GM12878 (cell line): ENCODE measurements around the gene CIAO2B. TPM values are rescaled to one million over a fixed set of nuclear protein-coding genes. Genes with fewer than 3 reads are reported as not detected.

Experiments used
- ATAC-seq: fragments of 200-7000 bp; cut with Tn5 transposase; 3 replicates; pipeline ENCODE4 v1.9.1; 2020; ENCODE audit warnings: mild to moderate bottlenecking, moderate library complexity
- BruUV-seq: library from RNA; stranded (reverse); fragments of 400-500 nt; replicated peaks from 2 replicates; lab custom pipeline; 2021; lab: Mats Ljungman, UMichigan
- CTCF ChIA-PET: fragments of 300-600 bp; sonication (Branson Sonifier 250); formaldehyde crosslinking; extraction: SDS; loops from one replicate; lab custom pipeline; 2021; ENCODE audit warnings: inconsistent platforms; lab: Yijun Ruan, JAX
- POLR2A ChIA-PET: fragments of 350-600 bp; formaldehyde crosslinking; extraction: SDS; loops from one replicate; lab custom pipeline; 2021; ENCODE audit warnings: inconsistent platforms; lab: Charles Lee
- RAD21 ChIA-PET: fragments of 300-600 bp; sonication (Branson Sonifier 250); formaldehyde crosslinking; loops from one replicate; lab custom pipeline; 2023; ENCODE audit warnings: antibody characterized with exemption; ENCODE audit not compliant: unreplicated experiment; lab: Charles Lee
- SMC1A ChIA-PET: fragments of 300-600 bp; sonication (Branson Sonifier 250); formaldehyde crosslinking; loops from one replicate; lab custom pipeline; 2023; ENCODE audit not compliant: unreplicated experiment, uncharacterized antibody; lab: Charles Lee
- DNase-seq: peaks from one replicate; pipeline ENCODE4 v3.0.0-alpha.2; 2011; ENCODE audit warnings: low read depth, low spot score
- FAIRE-seq: peaks from 3 replicates; lab custom pipeline; 2011; peaks lifted over from hg19 to GRCh38; lab: Jason Lieb, UNC
- H2AFZ ChIP-seq: 2 replicates; pipeline ENCODE4 v1.6.0; 2011; ENCODE audit warnings: low read depth, low read length, control low read depth; ENCODE audit not compliant: control insufficient read depth
- H3K27ac ChIP-seq: 2 replicates; pipeline ENCODE4 v1.5.1; 2011; ENCODE audit warnings: control low read depth; ENCODE audit not compliant: control insufficient read depth, insufficient read depth
- H3K27me3 ChIP-seq, 2 experiments: replicated peaks in 1 of 2; 2 replicates each; pipeline versions ENCODE4 v1.6.0 to v1.6.1; 2011; ENCODE audit warnings: low read length in 1 of 2; ENCODE audit not compliant: control insufficient read depth in 2 of 2, insufficient read depth in 2 of 2
- H3K36me3 ChIP-seq, 2 experiments: 2 replicates each; pipeline ENCODE4 v1.5.1; 2011; ENCODE audit warnings: low read length in 1 of 2; ENCODE audit not compliant: control insufficient read depth in 2 of 2, insufficient read depth in 2 of 2
- H3K4me1 ChIP-seq: 2 replicates; pipeline ENCODE4 v1.6.1; 2011; ENCODE audit warnings: mild to moderate bottlenecking, low read length, moderate library complexity, mixed read lengths; ENCODE audit not compliant: control insufficient read depth, insufficient read depth
- H3K4me2 ChIP-seq: 2 replicates; pipeline ENCODE4 v1.6.0; 2011; ENCODE audit warnings: control low read depth; ENCODE audit not compliant: control insufficient read depth, insufficient read depth
- H3K4me3 ChIP-seq: fragments of 200-600 bp; sonication (generic); 2 replicates; pipeline ENCODE4 v1.5.1; 2016
- H3K79me2 ChIP-seq: 2 replicates; pipeline ENCODE4 v1.6.0; 2011; ENCODE audit warnings: low read length; ENCODE audit not compliant: control insufficient read depth, insufficient read depth
- H3K9ac ChIP-seq: 2 replicates; pipeline ENCODE4 v1.8.0; 2011; ENCODE audit warnings: low read length, control low read depth, mixed read lengths; ENCODE audit not compliant: control insufficient read depth, insufficient read depth
- H3K9me3 ChIP-seq: replicated peaks from 3 replicates; pipeline ENCODE4 v1.5.1; 2011; ENCODE audit warnings: mild to moderate bottlenecking, low read length; ENCODE audit not compliant: control insufficient read depth, insufficient read depth
- H4K20me1 ChIP-seq: 2 replicates; pipeline ENCODE4 v1.6.0; 2011; ENCODE audit not compliant: control insufficient read depth, insufficient read depth
- CREM ChIP-seq: IDR thresholded peaks from 2 replicates; pipeline ENCODE4 v1.6.1; 2014; ENCODE audit warnings: antibody characterized with exemption, low read depth
- HDAC6 ChIP-seq: fragments of 200-600 bp; sonication (generic); IDR thresholded peaks from one replicate; pipeline ENCODE4 v1.8.0; 2017; ENCODE audit warnings: antibody characterized with exemption; ENCODE audit not compliant: unreplicated experiment
- IKZF1 ChIP-seq: fragments of 450-650 bp; conservative IDR thresholded peaks from 2 replicates; pipeline ENCODE4 v1.6.1; 2017; ENCODE audit warnings: antibody characterized with exemption, mild to moderate bottlenecking
- MYB ChIP-seq: fragments of 150-350 bp; IDR thresholded peaks from 2 replicates; pipeline ENCODE4 v1.6.1; 2014; ENCODE audit warnings: mild to moderate bottlenecking, low read depth, low read length, borderline replicate concordance
- POLR2AphosphoS2 ChIP-seq: IDR thresholded peaks from 2 replicates; pipeline ENCODE4 v1.6.1; 2011; ENCODE audit warnings: low read depth, mild to moderate bottlenecking, low read length, improper control_type of control experiment, moderate library complexity
- POU2F2 ChIP-seq: IDR thresholded peaks from 3 replicates; pipeline ENCODE4 v1.6.1; 2011; ENCODE audit warnings: low read depth, mild to moderate bottlenecking, low read length, borderline replicate concordance
- SREBF1 ChIP-seq: IDR thresholded peaks from 2 replicates; pipeline ENCODE4 v1.6.1; 2012; ENCODE audit warnings: mild to moderate bottlenecking, low read length
- TCF12 ChIP-seq: IDR thresholded peaks from 2 replicates; pipeline ENCODE4 v1.6.1; 2011; ENCODE audit warnings: low read depth, mild to moderate bottlenecking, low read length
- YBX1 ChIP-seq: fragments of 450-650 bp; IDR thresholded peaks from 2 replicates; pipeline ENCODE4 v1.6.1; 2016; ENCODE audit warnings: antibody characterized with exemption
- ZNF274 ChIP-seq: IDR thresholded peaks from one replicate; pipeline ENCODE4 v1.8.0; 2011; ENCODE audit not compliant: insufficient read length, insufficient read depth
- WGBS: methylation state at CpG from one replicate; pipeline ENCODE4 v1.1.6; 2016; ENCODE audit warnings: low lambda C conversion rate; ENCODE audit not compliant: insufficient replicate concordance, insufficient coverage; ENCODE audit errors: missing lambda C conversion rate; 5-methylcytosine and 5-hydroxymethylcytosine counted together
- in situ Hi-C: fragments of 300-500 bp; cut with MboI; formaldehyde crosslinking; loops from 9 replicates; pipeline ENCODE4 v1.14.3; 2018; ENCODE audit warnings: mixed read lengths
- intact Hi-C: fragments of 100-400 bp; cut with micrococcal nuclease; formaldehyde crosslinking; loops from one replicate; pipeline ENCODE4 v1.14.2; 2022; ENCODE audit not compliant: unreplicated experiment
- polyA plus RNA-seq, 11 experiments: library from polyadenylated mRNA; depleted of rRNA in 4 of 11; unstranded in 6 of 11; stranded (reverse) in 5 of 11; fragments of >200 nt; fragmentation: Nextera tagmentation in 4 of 11; fragmentation: Illumina TruSeq in 1 of 11; extraction: Ambion mirVana in 4 of 11; extraction: Trizol in 1 of 11; gene quantifications; 1 replicate in 1 of 11; 2 replicates in 10 of 11; pipeline versions ENCODE4 v1.2.1 to v1.2.3, GENCODE V29; 2011 to 2016; ENCODE audit warnings: inconsistent platforms in 2 of 11, missing spikeins in 2 of 11, low read depth in 1 of 11
- total RNA-seq, 4 experiments: library from RNA; depleted of rRNA in 3 of 4; stranded (reverse); fragments of >200 nt in 3 of 4; fragmentation: Illumina TruSeq in 1 of 4; extraction: Trizol in 1 of 4; gene quantifications; 2 replicates each; pipeline versions ENCODE4 v1.2.1 to v1.2.3, GENCODE V29; 2013 to 2021
- TF ChIP-seq, protein P1 (sequence below): IDR thresholded peaks from 2 replicates; pipeline ENCODE4 v1.6.1; 2012; ENCODE audit warnings: mild to moderate bottlenecking, low read depth, low read length
- TF ChIP-seq, protein P2 (sequence below): IDR thresholded peaks from 2 replicates; pipeline ENCODE4 v1.6.1; 2011; ENCODE audit warnings: low read depth, low read length, improper control_type of control experiment, borderline replicate concordance
- TF ChIP-seq, protein P3 (sequence below): IDR thresholded peaks from 2 replicates; pipeline ENCODE4 v1.6.1; 2012; ENCODE audit warnings: low read depth, low read length, improper control_type of control experiment
- TF ChIP-seq, protein P4 (sequence below): fragments of 450-650 bp; IDR thresholded peaks from 2 replicates; pipeline ENCODE4 v1.6.1; 2017; ENCODE audit warnings: borderline replicate concordance

CIAO2B gene
- total and polyA plus RNA-seq, 10 of the 15 experiments (the other 5 are each of a cell fraction or from before 2014, with no cell fraction given), result 76.4 to 241 (median 138) TPM

DNA sequence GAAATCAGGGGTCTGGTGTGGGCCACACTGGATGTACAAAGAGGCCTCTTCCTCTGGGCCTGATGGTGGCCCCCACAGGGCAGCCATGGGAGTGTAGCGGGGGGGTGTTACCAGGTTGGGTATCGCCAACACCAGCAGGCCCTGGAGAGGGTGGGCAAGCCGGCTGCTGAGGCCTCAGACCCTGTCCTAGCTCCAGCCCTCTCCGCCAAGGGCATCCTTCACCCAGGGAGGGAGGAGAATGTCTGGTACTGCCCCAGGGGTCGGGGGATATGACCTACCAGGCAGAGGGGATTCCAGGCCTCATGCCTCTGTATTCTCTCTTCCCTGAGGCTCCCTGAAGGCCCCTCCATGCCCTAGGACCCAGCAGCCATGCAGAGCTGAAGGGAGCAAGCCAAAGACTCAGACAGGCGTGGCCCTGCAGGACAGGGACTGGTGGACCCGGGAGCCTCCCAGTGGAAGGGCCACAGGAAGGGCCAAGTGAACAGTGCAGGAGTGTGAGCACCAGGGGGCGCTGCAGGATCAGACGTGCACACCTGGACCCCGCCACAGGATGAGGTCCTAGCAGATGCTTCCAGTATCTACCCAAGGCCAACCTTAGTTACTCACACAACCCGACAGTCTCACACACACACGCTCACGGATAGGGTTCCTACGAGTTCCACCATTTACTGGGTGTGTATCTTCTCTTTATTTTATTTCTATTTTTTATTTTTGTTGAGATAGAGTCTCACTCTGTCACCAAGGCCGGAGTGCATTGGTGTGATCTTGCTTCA lies 43.3 kb upstream of the CIAO2B start (continued):
- TF ChIP-seq TCF12 (0 out of 2 replicates have a peak, but pooled peaks have one; percentile 19), POU2F2 (0 out of 3 replicates have a peak, but pooled peaks have one; percentile 23)

DNA sequence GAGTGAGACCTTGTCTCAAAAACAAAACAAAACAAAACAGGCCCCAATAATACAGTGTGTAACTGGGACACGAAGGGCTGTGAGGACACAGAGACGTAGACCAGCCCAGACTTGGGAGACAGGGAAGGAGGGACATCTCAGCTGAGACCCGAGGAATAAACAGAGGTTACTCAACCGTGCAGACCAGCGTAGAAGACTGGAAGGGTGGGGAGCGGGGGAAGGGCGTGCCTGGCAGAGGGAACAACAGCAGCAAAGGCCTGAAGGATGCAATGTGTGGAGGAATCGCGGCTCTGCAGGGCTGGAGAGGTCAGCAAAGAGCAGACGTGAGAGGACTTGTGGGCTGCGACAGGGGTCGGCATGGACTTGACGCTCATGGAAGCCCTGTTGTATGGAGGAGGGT lies 42.5 kb upstream of the CIAO2B start:
- TF ChIP-seq, protein P1, sequence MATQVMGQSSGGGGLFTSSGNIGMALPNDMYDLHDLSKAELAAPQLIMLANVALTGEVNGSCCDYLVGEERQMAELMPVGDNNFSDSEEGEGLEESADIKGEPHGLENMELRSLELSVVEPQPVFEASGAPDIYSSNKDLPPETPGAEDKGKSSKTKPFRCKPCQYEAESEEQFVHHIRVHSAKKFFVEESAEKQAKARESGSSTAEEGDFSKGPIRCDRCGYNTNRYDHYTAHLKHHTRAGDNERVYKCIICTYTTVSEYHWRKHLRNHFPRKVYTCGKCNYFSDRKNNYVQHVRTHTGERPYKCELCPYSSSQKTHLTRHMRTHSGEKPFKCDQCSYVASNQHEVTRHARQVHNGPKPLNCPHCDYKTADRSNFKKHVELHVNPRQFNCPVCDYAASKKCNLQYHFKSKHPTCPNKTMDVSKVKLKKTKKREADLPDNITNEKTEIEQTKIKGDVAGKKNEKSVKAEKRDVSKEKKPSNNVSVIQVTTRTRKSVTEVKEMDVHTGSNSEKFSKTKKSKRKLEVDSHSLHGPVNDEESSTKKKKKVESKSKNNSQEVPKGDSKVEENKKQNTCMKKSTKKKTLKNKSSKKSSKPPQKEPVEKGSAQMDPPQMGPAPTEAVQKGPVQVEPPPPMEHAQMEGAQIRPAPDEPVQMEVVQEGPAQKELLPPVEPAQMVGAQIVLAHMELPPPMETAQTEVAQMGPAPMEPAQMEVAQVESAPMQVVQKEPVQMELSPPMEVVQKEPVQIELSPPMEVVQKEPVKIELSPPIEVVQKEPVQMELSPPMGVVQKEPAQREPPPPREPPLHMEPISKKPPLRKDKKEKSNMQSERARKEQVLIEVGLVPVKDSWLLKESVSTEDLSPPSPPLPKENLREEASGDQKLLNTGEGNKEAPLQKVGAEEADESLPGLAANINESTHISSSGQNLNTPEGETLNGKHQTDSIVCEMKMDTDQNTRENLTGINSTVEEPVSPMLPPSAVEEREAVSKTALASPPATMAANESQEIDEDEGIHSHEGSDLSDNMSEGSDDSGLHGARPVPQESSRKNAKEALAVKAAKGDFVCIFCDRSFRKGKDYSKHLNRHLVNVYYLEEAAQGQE, result no peak
- TF ChIP-seq IKZF1, result no peak
- no peak for TF ChIP-seq MYB
- no peak for TF ChIP-seq HDAC6
- TF ChIP-seq CREM, result no peak
- TF ChIP-seq, protein P2, sequence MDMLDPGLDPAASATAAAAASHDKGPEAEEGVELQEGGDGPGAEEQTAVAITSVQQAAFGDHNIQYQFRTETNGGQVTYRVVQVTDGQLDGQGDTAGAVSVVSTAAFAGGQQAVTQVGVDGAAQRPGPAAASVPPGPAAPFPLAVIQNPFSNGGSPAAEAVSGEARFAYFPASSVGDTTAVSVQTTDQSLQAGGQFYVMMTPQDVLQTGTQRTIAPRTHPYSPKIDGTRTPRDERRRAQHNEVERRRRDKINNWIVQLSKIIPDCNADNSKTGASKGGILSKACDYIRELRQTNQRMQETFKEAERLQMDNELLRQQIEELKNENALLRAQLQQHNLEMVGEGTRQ, result no peak
- no peak for TF ChIP-seq POLR2AphosphoS2
- TF ChIP-seq SREBF1, result no peak
- no peak for TF ChIP-seq YBX1
- TF ChIP-seq, protein P3, sequence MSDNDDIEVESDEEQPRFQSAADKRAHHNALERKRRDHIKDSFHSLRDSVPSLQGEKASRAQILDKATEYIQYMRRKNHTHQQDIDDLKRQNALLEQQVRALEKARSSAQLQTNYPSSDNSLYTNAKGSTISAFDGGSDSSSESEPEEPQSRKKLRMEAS, result no peak
- TF ChIP-seq, protein P4, sequence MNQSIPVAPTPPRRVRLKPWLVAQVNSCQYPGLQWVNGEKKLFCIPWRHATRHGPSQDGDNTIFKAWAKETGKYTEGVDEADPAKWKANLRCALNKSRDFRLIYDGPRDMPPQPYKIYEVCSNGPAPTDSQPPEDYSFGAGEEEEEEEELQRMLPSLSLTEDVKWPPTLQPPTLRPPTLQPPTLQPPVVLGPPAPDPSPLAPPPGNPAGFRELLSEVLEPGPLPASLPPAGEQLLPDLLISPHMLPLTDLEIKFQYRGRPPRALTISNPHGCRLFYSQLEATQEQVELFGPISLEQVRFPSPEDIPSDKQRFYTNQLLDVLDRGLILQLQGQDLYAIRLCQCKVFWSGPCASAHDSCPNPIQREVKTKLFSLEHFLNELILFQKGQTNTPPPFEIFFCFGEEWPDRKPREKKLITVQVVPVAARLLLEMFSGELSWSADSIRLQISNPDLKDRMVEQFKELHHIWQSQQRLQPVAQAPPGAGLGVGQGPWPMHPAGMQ, result no peak
- TF ChIP-seq ZNF274, result no peak
- H3K9ac ChIP-seq, result no peak overlapping the region
- POLR2A ChIA-PET, result interaction anchor here (0.6 kb wide), 1 partner anchor 301 kb away, joined by 5 read pairs; no protein-coding TSS in a partner anchor

More for the DNA sequence above, 42.5 kb upstream of the CIAO2B start:
- no TSS peak for BruUV-seq
- in situ Hi-C loops, result loop anchor here (10.0 to 25.0 kb wide), 2 partner anchors 178 to 436 kb away; partner anchors contain the start of genes B3GNT9, FBXL8, TRADD and ZDHHC1
- no peak for DNase-seq
- intact Hi-C loops, result loop anchor here (1.0 to 5.0 kb wide), 5 partner anchors 22 to 209 kb away; no protein-coding TSS in a partner anchor
- SMC1A ChIA-PET, result interaction anchor here (1.8 to 2.9 kb wide), 3 partner anchors 23 to 125 kb away, joined by 5 to 9 read pairs (median 6); no protein-coding TSS in a partner anchor
- H3K79me2 ChIP-seq, result no peaks in the 10 kb centered on the region
- no peak overlapping the region for H2AFZ ChIP-seq
- no peaks in the 10 kb centered on the region for H3K27me3 ChIP-seq
- RAD21 ChIA-PET, result interaction anchor here (0.5 to 1.0 kb wide), 4 partner anchors 11 to 362 kb away, joined by 3 to 5 read pairs (median 3); no protein-coding TSS in a partner anchor
- no peak overlapping the region for H3K4me3 ChIP-seq
- WGBS, result 50% methylated on average over 13 of the region's 13 CpGs
- H3K9me3 ChIP-seq, result no peaks in the 10 kb centered on the region
- no peaks in the 10 kb centered on the region for H3K36me3 ChIP-seq
- no peak overlapping the region for H3K4me2 ChIP-seq
- no peak for ATAC-seq
- H4K20me1 ChIP-seq, result no peaks in the 10 kb centered on the region
- H3K4me1 ChIP-seq, result peaks cover 3% of the 10 kb centered on the region; the same call in 1 of the 2 replicates
- no peak overlapping the region for H3K27ac ChIP-seq
- no peak for FAIRE-seq
- CTCF ChIA-PET, result interaction anchor here (0.9 to 2.5 kb wide), 11 partner anchors 11 to 216 kb away, joined by 3 to 13 read pairs (median 5); partner anchors contain the start of gene CES3
